Liver (tissue), 9 donors: ENCODE measurements around the gene CCDC71. TPM values are rescaled to one million over a fixed set of nuclear protein-coding genes. Genes with fewer than 3 reads are reported as not detected.

Source experiments
- DNase-seq: peaks from one replicate; pipeline ENCODE4 v3.0.0-alpha.2; 2017; ENCODE audit warnings: low spot score
- H3K27ac ChIP-seq, 2 donors: one replicate each; pipeline ENCODE4 v1.7.0; 2013; ENCODE audit warnings: inconsistent platforms in 2 of 2, low read length in 2 of 2, control low read depth in 1 of 2, low read depth in 1 of 2, mild to moderate bottlenecking in 1 of 2
- H3K27me3 ChIP-seq, 4 donors: one replicate each; pipeline versions ENCODE4 v1.6.1 to v1.7.0; 2013; ENCODE audit warnings: low read length in 3 of 4, inconsistent platforms in 1 of 4, mild to moderate bottlenecking in 1 of 4, moderate library complexity in 1 of 4; ENCODE audit not compliant: control insufficient read depth in 4 of 4, insufficient read depth in 4 of 4
- H3K36me3 ChIP-seq, 4 donors: one replicate each; pipeline versions ENCODE4 v1.6.1 to v1.7.0; 2013; ENCODE audit warnings: low read length in 3 of 4, mild to moderate bottlenecking in 3 of 4, low read depth in 1 of 4, moderate library complexity in 1 of 4; ENCODE audit not compliant: control insufficient read depth in 4 of 4, insufficient read depth in 3 of 4
- H3K4me1 ChIP-seq, 4 donors: one replicate each; pipeline versions ENCODE4 v1.6.1 to v1.7.0; 2013; ENCODE audit warnings: low read length in 3 of 4, mild to moderate bottlenecking in 3 of 4, moderate library complexity in 1 of 4; ENCODE audit not compliant: control insufficient read depth in 4 of 4, insufficient read depth in 4 of 4
- H3K4me3 ChIP-seq, 3 donors: one replicate each; pipeline versions ENCODE4 v1.6.1 to v1.7.0; 2013; ENCODE audit warnings: low read length in 3 of 3, control low read depth in 1 of 3, low read depth in 1 of 3, mild to moderate bottlenecking in 1 of 3
- H3K9ac ChIP-seq, 2 donors: one replicate each; pipeline ENCODE4 v1.7.0; 2013; ENCODE audit warnings: low read length in 2 of 2, mild to moderate bottlenecking in 2 of 2, moderate library complexity in 2 of 2, control low read depth in 1 of 2, low read depth in 1 of 2
- H3K9me3 ChIP-seq, 4 donors: one replicate each; pipeline versions ENCODE4 v1.6.1 to v1.7.0; 2013; ENCODE audit warnings: low read length in 3 of 4; ENCODE audit not compliant: control insufficient read depth in 4 of 4
- ATF3 ChIP-seq: IDR thresholded peaks from 2 replicates; pipeline ENCODE4 v1.6.1; 2016; ENCODE audit warnings: antibody characterized with exemption
- CTCF ChIP-seq: fragments of 150-350 bp; IDR thresholded peaks from 2 replicates; pipeline ENCODE4 v1.5.1; 2017; ENCODE audit warnings: improper control_type of control experiment, low read depth, low read length; ENCODE audit not compliant: missing input control
- FOXA1 ChIP-seq: IDR thresholded peaks from 2 replicates; pipeline ENCODE4 v1.6.1; 2016; ENCODE audit warnings: antibody characterized with exemption
- FOXA2 ChIP-seq: IDR thresholded peaks from 2 replicates; pipeline ENCODE4 v1.6.1; 2016; ENCODE audit warnings: antibody characterized with exemption
- GABPA ChIP-seq, 2 donors: IDR thresholded peaks in 1 of 2; conservative IDR thresholded peaks in 1 of 2; 2 replicates each; pipeline ENCODE4 v1.6.1; 2016; ENCODE audit warnings: antibody characterized with exemption in 2 of 2, mild to moderate bottlenecking in 1 of 2, moderate library complexity in 1 of 2
- HNF4A ChIP-seq, 2 donors: conservative IDR thresholded peaks; 2 replicates each; pipeline ENCODE4 v1.6.1; 2016; ENCODE audit warnings: antibody characterized with exemption in 2 of 2, mild to moderate bottlenecking in 2 of 2
- HNF4G ChIP-seq: IDR thresholded peaks from 2 replicates; pipeline ENCODE4 v1.6.1; 2016; ENCODE audit warnings: antibody characterized with exemption
- JUND ChIP-seq, 2 donors: IDR thresholded peaks; 2 replicates each; pipeline ENCODE4 v1.6.1; 2016; ENCODE audit warnings: antibody characterized with exemption in 2 of 2
- MAX ChIP-seq: IDR thresholded peaks from 2 replicates; pipeline ENCODE4 v1.6.1; 2016; ENCODE audit warnings: antibody characterized with exemption
- NR2F2 ChIP-seq: IDR thresholded peaks from 2 replicates; pipeline ENCODE4 v1.6.1; 2016; ENCODE audit warnings: antibody characterized with exemption
- RAD21 ChIP-seq, 2 donors: IDR thresholded peaks; 2 replicates each; pipeline ENCODE4 v1.6.1; 2016; ENCODE audit warnings: antibody characterized with exemption in 2 of 2, mild to moderate bottlenecking in 2 of 2
- REST ChIP-seq: IDR thresholded peaks from 2 replicates; pipeline ENCODE4 v1.6.1; 2016; ENCODE audit warnings: antibody characterized with exemption, mild to moderate bottlenecking
- RXRA ChIP-seq, 2 donors: IDR thresholded peaks; 2 replicates each; pipeline ENCODE4 v1.6.1; 2017 to 2018; ENCODE audit warnings: antibody characterized with exemption in 2 of 2, mild to moderate bottlenecking in 1 of 2
- SP1 ChIP-seq: IDR thresholded peaks from 2 replicates; pipeline ENCODE4 v1.6.1; 2018; ENCODE audit warnings: antibody characterized with exemption, mild to moderate bottlenecking
- TAF1 ChIP-seq: conservative IDR thresholded peaks from 2 replicates; pipeline ENCODE4 v1.6.1; 2016; ENCODE audit warnings: antibody characterized with exemption, mild to moderate bottlenecking
- YY1 ChIP-seq: IDR thresholded peaks from 2 replicates; pipeline ENCODE4 v1.6.1; 2016; ENCODE audit warnings: antibody characterized with exemption, mild to moderate bottlenecking
- ZBTB33 ChIP-seq: IDR thresholded peaks from 2 replicates; pipeline ENCODE4 v1.6.1; 2016; ENCODE audit warnings: antibody characterized with exemption
- WGBS: extraction: QIAGEN DNeasy Blood & Tissue Kit; methylation state at CpG from one replicate; pipeline ENCODE4 v1.1.7; 2013; 5-methylcytosine and 5-hydroxymethylcytosine counted together
- polyA plus RNA-seq, 2 donors: library from polyadenylated mRNA; stranded (reverse) in 1 of 2; unstranded in 1 of 2; fragments of 200-250 nt in 1 of 2; fragments of >200 nt in 1 of 2; fragmentation: Nextera tagmentation in 1 of 2; extraction: Ambion mirVana in 1 of 2; gene quantifications; one replicate each; pipeline versions ENCODE4 v1.2.1 to v1.2.3, GENCODE V29; 2013 to 2015
- total RNA-seq, 2 donors: library from RNA; depleted of rRNA; stranded (reverse); fragments of >200 nt; gene quantifications; one replicate each; pipeline ENCODE4 v1.2.3, GENCODE V29; 2014
- donor health status: healthy.
- donor health status: healthy.
- donor health status: healthy.
- donor health status: healthy.
- donor health status: healthy.

The CCDC71 gene
- total and polyA plus RNA-seq, 4 donors, result 1.1 to 10.7 (median 8.2) TPM

GRCh38 chr3:49119439-49119838 lies 46.7 kb downstream of the CCDC71 start:
- TF ChIP-seq RAD21 (IDR thresholded peaks at IDR 0.05) (no peak), REST (no peak), HNF4G (no peak), HNF4A (conservative IDR thresholded peaks at IDR 0.05) (no peak), JUND (IDR thresholded peaks at IDR 0.05) (no peak), CTCF (no peak), SP1 (no peak), MAX (no peak), FOXA1 (no peak), TAF1 (no peak), NR2F2 (no peak)
- WGBS, result 74% methylated on average over 3 of the region's 3 CpGs

GRCh38 chr3:49119036-49119435 lies 47.1 kb downstream of the CCDC71 start:
- no peak for TF ChIP-seq ZBTB33
- TF ChIP-seq FOXA1, result no peak
- no peak for TF ChIP-seq CTCF
- no peak for TF ChIP-seq REST
- no peak for TF ChIP-seq TAF1
- TF ChIP-seq HNF4G, result no peak
- TF ChIP-seq RXRA (IDR thresholded peaks at IDR 0.05), result no peak
- no peak for TF ChIP-seq GABPA (IDR thresholded peaks at IDR 0.05 in 1 of 2, conservative IDR thresholded peaks at IDR 0.05 in 1 of 2)
- TF ChIP-seq FOXA2, result no peak
- TF ChIP-seq HNF4A (conservative IDR thresholded peaks at IDR 0.05), result no peak
- TF ChIP-seq NR2F2, result no peak
- TF ChIP-seq SP1, result no peak
- TF ChIP-seq MAX, result no peak
- TF ChIP-seq YY1, result no peak
- no peak for TF ChIP-seq ATF3
- Histone ChIP-seq H3K27me3 (no peaks in the 10 kb centered on the region), H3K9me3 (no peaks in the 10 kb centered on the region), H3K4me3 (no peak overlapping the region), H3K36me3 (peaks cover 20 to 66% (median 46%) of the 10 kb centered on the region in 4 donors), H3K27ac (no peak overlapping the region), H3K4me1 (peaks cover 4 to 16% (median 13%) of the 10 kb centered on the region in 4 donors), H3K9ac (no peak overlapping the region)
- WGBS, result 64% methylated on average over 10 of the region's 10 CpGs
- DNase-seq, result no peak

More at GRCh38 chr3:49119439-49119838, 46.7 kb downstream of the CCDC71 start:
- H3K9me3 ChIP-seq, result no peaks in the 10 kb centered on the region
- no peaks in the 10 kb centered on the region for H3K27me3 ChIP-seq
- H3K9ac ChIP-seq, result peak overlapping the region; percentile 79 to 91
- H3K36me3 ChIP-seq, result peaks cover 20 to 66% (median 44%) of the 10 kb centered on the region in 4 donors
- H3K4me3 ChIP-seq, result peak overlapping the region in 2 of 3 donors; percentile 91 to 94
- DNase-seq, result no peak
- H3K27ac ChIP-seq, result no peak overlapping the region
- H3K4me1 ChIP-seq, result peaks cover 4 to 16% (median 13%) of the 10 kb centered on the region in 4 donors
